Measurements from ENCODE around the gene ERVFRD-1.
"Not testable (repeated sequence)": the region's sequence is repeated elsewhere in the genome, so short reads cannot be mapped to it uniquely, and the experiment has no call there.

ERVFRD-1 gene

GRCh38 chr6:11126876-11127275 is 15.4 kb upstream of the ERVFRD-1 start:
- DNase-seq (ENCODE audit: extremely low read depth, insufficient read length), result no peak
- Histone ChIP-seq H3K27me3 (replicated peaks; ENCODE audit: control insufficient read depth, insufficient read depth, low read length) (no peaks in the 10 kb centered on the region), H3K4me3 (replicated peaks; ENCODE audit: low read depth, low read length) (no peak overlapping the region), H3K36me3 (ENCODE audit: control insufficient read depth, insufficient read depth, low read length) (no peaks in the 10 kb centered on the region)
- TF ChIP-seq CTCF (IDR thresholded peaks at IDR 0.05; ENCODE audit: insufficient read depth, low read length, poor library complexity, severe bottlenecking), result no peak

GRCh38 chr6:11123978-11124377 is 12.5 kb upstream of the ERVFRD-1 start:
- TF ChIP-seq CTCF (IDR thresholded peaks at IDR 0.05; ENCODE audit: insufficient read depth, low read length, poor library complexity, severe bottlenecking), result no peak
- H3K36me3 ChIP-seq (ENCODE audit: control insufficient read depth, insufficient read depth, low read length), result no peaks in the 10 kb centered on the region
- H3K4me3 ChIP-seq (replicated peaks; ENCODE audit: low read depth, low read length), result no peak overlapping the region
- no peaks in the 10 kb centered on the region for H3K27me3 ChIP-seq (replicated peaks; ENCODE audit: control insufficient read depth, insufficient read depth, low read length)
- DNase-seq (ENCODE audit: extremely low read depth, insufficient read length), result no peak

GRCh38 chr6:11122380-11122779 is 10.9 kb upstream of the ERVFRD-1 start:
- H3K36me3 ChIP-seq (ENCODE audit: control insufficient read depth, insufficient read depth, low read length), result no peaks in the 10 kb centered on the region
- H3K27me3 ChIP-seq (replicated peaks; ENCODE audit: control insufficient read depth, insufficient read depth, low read length), result no peaks in the 10 kb centered on the region
- no peak for TF ChIP-seq CTCF (IDR thresholded peaks at IDR 0.05; ENCODE audit: insufficient read depth, low read length, poor library complexity, severe bottlenecking)
- DNase-seq (ENCODE audit: extremely low read depth, insufficient read length), result no peak
- H3K4me3 ChIP-seq (replicated peaks; ENCODE audit: low read depth, low read length), result no peak overlapping the region

GRCh38 chr6:11121851-11122250 is 10.3 kb upstream of the ERVFRD-1 start:
- TF ChIP-seq CTCF (IDR thresholded peaks at IDR 0.05; ENCODE audit: insufficient read depth, low read length, poor library complexity, severe bottlenecking), result no peak
- Histone ChIP-seq H3K27me3 (replicated peaks; ENCODE audit: control insufficient read depth, insufficient read depth, low read length) (no peaks in the 10 kb centered on the region), H3K36me3 (ENCODE audit: control insufficient read depth, insufficient read depth, low read length) (no peaks in the 10 kb centered on the region), H3K4me3 (replicated peaks; ENCODE audit: low read depth, low read length) (no peak overlapping the region)
- DNase-seq (ENCODE audit: extremely low read depth, insufficient read length), result no peak

- Histone ChIP-seq H3K36me3 (ENCODE audit: control insufficient read depth, insufficient read depth, low read length) (no peaks in the 10 kb centered on the region), H3K4me3 (replicated peaks; ENCODE audit: low read depth, low read length) (no peak overlapping the region), H3K27me3 (replicated peaks; ENCODE audit: control insufficient read depth, insufficient read depth, low read length) (no peaks in the 10 kb centered on the region)
- no peak for TF ChIP-seq CTCF (IDR thresholded peaks at IDR 0.05; ENCODE audit: insufficient read depth, low read length, poor library complexity, severe bottlenecking)
- no peak for DNase-seq (ENCODE audit: extremely low read depth, insufficient read length)
These were observed 8.9 kb upstream of the ERVFRD-1 start for GRCh38 chr6:11120271-11121005.

- not testable (repeated sequence) for H3K27me3 ChIP-seq (replicated peaks; ENCODE audit: control insufficient read depth, insufficient read depth, low read length); DNase-seq (ENCODE audit: extremely low read depth, insufficient read length); H3K36me3 ChIP-seq (ENCODE audit: control insufficient read depth, insufficient read depth, low read length); H3K4me3 ChIP-seq (replicated peaks; ENCODE audit: low read depth, low read length)
These were observed 4.4 kb upstream of the ERVFRD-1 start for GRCh38 chr6:11115808-11116536.

Measured in GM06990 (cell line).